WTC11 (cell line): Measurements from ENCODE around the gene TTYH1.
"Not testable (repeated sequence)": the region's sequence is repeated elsewhere in the genome, so short reads cannot be mapped to it uniquely, and the experiment has no call there.

Experiments
- ARID4B ChIP-seq: sonication (generic); formaldehyde crosslinking; IDR thresholded peaks from 2 replicates; pipeline ENCODE4 v1.8.0; 2023; ENCODE audit warnings: missing genetic modification reagents, mild to moderate bottlenecking, borderline replicate concordance
- CTCF ChIP-seq: fragments of 200-600 bp; IDR thresholded peaks from 2 replicates; pipeline ENCODE4 v1.8.0; 2022; ENCODE audit warnings: antibody characterized with exemption
- IRF2 ChIP-seq: sonication (generic); formaldehyde crosslinking; IDR thresholded peaks from 2 replicates; pipeline ENCODE4 v1.8.0; 2022; ENCODE audit warnings: low read depth, missing genetic modification reagents, borderline replicate concordance
- TP53 ChIP-seq: sonication (generic); formaldehyde crosslinking; IDR thresholded peaks from 2 replicates; pipeline ENCODE4 v1.8.1; 2023; ENCODE audit warnings: mild to moderate bottlenecking, missing genetic modification reagents

- TF ChIP-seq ARID4B; TP53 (CRISPR knock-in tag); CTCF; IRF2 (CRISPR knock-in tag): not testable (repeated sequence)
These were observed 45.4 kb upstream of the TTYH1 start for GRCh38 chr19:54369688-54370433.
